HG02763 (cell line): Measurements from ENCODE around the gene SHH.
"Not testable (repeated sequence)": the region's sequence is repeated elsewhere in the genome, so short reads cannot be mapped to it uniquely, and the experiment has no call there.

Experiments
- ATAC-seq: cut with Tn5 transposase; IDR thresholded peaks from one replicate; pipeline ENCODE4 v1.9.1; 2021; ENCODE audit warnings: mild to moderate bottlenecking, moderate library complexity; ENCODE audit not compliant: unreplicated experiment

SHH gene

GRCh38 chr7:155820788-155821187 lies 8.5 kb upstream of the SHH start:
- ATAC-seq: no peak

DNA sequence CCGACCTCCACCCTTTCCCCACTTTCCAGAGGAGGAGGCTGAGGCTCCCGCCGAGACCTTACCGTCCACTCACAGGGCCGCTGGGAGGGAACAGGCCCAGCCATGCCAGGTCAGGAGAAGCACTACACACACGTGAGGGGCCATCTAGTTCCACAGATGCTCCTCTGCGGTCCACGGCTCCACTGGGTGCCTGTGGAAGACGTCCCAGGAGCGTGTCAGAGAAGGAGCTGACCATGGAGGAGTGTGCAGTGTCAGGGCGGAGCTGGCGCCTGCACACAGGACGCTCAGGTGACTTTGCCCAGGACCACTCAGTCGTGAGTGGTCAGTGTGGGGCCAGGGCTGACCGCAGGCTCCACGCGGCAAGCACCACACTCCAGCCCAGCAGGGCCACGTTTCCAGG lies 8.0 kb upstream of the SHH start:
- no peak for ATAC-seq

GRCh38 chr7:155819186-155819585 lies 6.9 kb upstream of the SHH start:
- no peak for ATAC-seq

- ATAC-seq: no peak
Observed at GRCh38 chr7:155818820-155819168, 6.5 kb upstream of the SHH start.

- no peak for ATAC-seq
Observed at GRCh38 chr7:155818154-155818819, 6.0 kb upstream of the SHH start.

DNA sequence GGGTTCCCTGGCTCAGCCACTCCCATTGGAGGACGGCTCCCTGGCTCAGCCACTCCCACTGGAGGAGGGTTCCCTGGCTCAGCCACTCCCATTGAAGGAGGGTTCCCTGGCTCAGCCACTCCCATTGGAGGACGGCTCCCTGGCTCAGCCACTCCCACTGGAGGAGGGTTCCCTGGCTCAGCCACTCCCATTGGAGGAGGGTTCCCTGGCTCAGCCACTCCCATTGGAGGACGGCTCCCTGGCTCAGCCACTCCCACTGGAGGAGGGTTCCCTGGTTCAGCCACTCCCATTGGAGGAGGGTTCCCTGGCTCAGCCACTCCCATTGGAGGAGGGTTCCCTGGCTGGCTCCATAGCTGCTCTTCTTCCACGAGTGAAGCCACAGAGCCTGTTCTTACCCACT lies 5.3 kb upstream of the SHH start:
- ATAC-seq: not testable (repeated sequence)

DNA sequence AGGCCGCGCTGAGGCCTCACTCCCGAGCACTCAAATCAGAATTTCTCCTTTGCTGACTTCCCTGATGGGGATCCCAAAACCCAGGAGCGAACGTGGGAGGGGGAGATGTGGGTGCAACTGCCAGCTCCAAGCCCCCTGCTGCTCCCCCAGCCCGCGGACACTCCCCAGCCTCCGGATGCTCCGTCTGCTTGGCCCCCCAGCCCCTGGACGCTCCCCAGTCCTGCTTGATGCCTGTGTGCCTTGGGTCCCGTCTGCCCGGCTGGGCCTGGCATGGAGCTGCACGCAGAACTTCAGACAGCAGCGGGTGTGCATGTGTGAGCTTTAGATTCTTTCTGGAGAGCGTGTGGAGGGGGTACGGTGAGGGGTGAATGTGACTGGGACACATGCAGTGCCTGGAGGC lies 4.7 kb upstream of the SHH start:
- no peak for ATAC-seq

GRCh38 chr7:155816192-155816508 lies 3.9 kb upstream of the SHH start:
- ATAC-seq: no peak

GRCh38 chr7:155815332-155816191 lies 3.3 kb upstream of the SHH start:
- ATAC-seq: peak; percentile 74

DNA sequence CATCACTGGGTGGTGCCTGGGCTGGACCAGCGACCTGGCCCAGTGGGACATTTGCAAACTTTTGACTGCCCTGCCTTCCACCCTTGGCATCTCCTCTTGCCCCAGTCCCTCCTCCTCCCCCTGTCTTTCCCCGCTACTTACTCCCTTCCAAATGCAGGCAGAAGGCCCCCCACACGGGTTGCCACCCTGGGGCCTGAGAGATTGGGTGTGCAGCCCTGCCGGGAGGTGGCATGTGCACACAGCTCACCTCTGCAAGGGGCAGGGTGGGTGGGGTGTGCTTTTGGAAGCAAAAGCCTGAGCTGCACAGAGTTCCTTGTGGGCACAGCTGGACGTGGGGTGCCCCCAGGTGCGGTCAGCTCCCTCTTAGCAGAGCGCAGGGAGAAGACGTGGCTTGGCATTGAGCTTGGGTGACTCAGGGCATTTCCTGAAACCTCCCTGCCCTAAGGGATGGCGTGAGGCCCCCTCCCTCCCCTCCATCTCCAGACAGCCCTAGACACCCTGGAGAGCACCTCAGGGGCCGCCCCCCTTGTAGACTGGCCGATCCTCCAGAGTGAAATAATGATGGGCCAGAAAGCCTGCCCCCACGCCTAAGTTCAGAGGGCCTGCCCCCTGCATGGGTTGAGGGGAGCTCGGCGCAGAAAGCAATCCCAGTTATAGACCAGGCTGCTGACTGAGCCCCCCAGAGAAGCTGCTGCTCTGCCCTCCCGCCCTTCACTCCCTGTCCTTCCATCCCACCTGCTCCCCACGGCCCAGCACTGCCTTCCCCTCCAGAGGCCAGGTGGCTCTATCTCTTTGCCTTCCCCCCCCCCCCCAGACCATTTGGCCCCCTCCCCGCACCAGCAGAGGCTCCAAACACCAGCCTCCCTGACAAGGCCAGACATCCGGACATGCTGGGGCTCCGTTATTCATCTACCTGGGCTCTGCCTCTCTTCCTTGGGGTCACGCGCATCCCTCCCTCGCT lies 2.3 kb upstream of the SHH start:
- ATAC-seq: no peak

GRCh38 chr7:155813546-155814315 lies 1.5 kb upstream of the SHH start:
- no peak for ATAC-seq

- no peak for ATAC-seq
Observed at GRCh38 chr7:155813125-155813524, 862 bp upstream of the SHH start.

GRCh38 chr7:155811560-155811894 lies 736 bp downstream of the SHH start:
- ATAC-seq: no peak

DNA sequence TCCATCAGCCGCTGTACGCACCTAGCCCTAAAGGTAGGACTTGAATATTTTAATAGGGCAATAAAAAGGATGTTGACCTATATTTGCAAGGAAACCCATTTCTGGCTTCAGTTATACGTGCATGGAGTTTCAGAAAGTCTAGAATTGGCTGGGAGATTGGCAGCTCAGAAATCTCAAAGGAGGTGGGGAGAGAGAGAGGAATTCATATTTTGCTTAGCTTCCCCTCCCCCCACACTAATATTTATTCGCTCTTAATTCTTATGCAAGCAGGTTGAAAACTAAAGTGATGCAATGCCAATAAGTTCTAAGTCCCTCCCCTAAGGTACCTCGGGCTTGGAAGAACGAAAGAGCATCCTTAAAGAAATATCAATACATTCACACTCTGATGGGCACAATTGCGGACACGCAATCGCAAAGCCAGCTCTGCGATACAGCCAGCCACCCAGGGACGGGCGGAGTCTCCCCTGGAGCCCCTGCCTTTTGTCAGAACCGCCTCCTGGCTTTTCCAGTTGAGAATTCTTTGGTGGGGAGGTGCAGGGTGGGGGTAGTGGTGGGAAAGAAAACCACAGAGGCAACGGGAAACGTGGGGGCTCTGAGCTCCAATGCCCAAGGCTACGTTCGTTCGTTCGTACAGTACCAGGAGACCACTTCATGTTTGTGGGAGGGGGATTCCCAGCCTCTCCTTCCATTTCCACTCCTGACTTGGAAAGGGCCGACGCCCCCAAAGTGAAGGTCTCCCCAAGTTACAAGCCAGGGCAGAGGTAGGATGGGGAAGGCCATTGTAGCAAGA lies 1.3 kb downstream of the SHH start:
- ATAC-seq: no peak

GRCh38 chr7:155809947-155810769 lies 2.1 kb downstream of the SHH start:
- ATAC-seq: no peak

DNA sequence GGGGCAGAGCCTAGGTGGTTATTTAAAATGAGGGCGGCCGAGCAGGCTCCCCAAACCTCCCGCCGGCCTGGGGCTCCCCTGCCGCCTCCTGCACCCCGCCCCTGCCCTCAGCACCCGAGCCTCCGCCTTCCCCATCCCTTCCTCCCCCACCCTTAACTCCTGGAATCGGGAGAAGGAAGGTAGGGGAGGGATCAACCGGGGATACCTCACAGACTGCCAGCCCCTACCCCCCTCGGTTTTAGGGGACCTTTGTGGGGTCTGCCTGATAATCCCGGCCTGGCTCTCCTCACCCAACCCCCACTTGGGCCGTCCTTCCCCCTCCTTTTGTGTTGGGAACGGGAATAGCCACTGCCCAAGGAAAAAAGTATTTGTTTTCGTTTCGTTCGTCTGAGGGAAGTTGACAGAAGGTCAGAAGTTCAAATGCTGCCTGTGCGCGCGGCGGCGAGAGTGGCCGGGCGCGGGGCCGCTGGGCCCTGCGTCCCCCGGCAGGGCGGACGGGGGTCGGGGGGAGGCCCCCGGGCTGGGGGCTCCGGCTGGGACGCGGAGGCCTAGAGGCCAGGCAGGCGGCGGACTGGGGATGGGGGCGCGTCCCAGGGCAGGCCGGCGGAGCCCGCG lies 2.8 kb downstream of the SHH start:
- no peak for ATAC-seq

- no peak for ATAC-seq
Observed at GRCh38 chr7:155808549-155809331, 3.5 kb downstream of the SHH start.
